H9 (cell line): ENCODE results near the gene FAM184A. TPM values are rescaled to one million over a fixed set of nuclear protein-coding genes. Genes with fewer than 3 reads are reported as not detected.

Experiments used
- DNase-seq: peaks from one replicate; pipeline ENCODE4 v3.0.0-alpha.2; 2017
- H2AFZ ChIP-seq: one replicate; pipeline ENCODE4 v1.6.1; 2013; ENCODE audit warnings: mild to moderate bottlenecking, low read length, control low read depth, moderate library complexity
- H2AK5ac ChIP-seq: 2 replicates; pipeline ENCODE4 v1.6.1; 2013; ENCODE audit warnings: low read length, control low read depth, mixed read lengths; ENCODE audit not compliant: insufficient read length
- H2BK120ac ChIP-seq: one replicate; pipeline ENCODE4 v1.6.1; 2013; ENCODE audit warnings: low read depth, mild to moderate bottlenecking, low read length, control low read depth, inconsistent platforms; ENCODE audit not compliant: poor library complexity, severe bottlenecking
- H2BK12ac ChIP-seq: 2 replicates; pipeline ENCODE4 v1.6.1; 2013; ENCODE audit warnings: low read length, control low read depth, mixed read lengths, low read depth; ENCODE audit not compliant: insufficient read length
- H2BK15ac ChIP-seq: 2 replicates; pipeline ENCODE4 v1.6.1; 2013; ENCODE audit warnings: low read depth, low read length, control low read depth
- H2BK20ac ChIP-seq: one replicate; pipeline ENCODE4 v1.6.1; 2013; ENCODE audit warnings: low read depth, mild to moderate bottlenecking, low read length, control low read depth, inconsistent platforms; ENCODE audit not compliant: poor library complexity, severe bottlenecking
- H2BK5ac ChIP-seq: 2 replicates; pipeline ENCODE4 v1.6.1; 2013; ENCODE audit warnings: low read length, control low read depth, mixed read lengths; ENCODE audit not compliant: insufficient read length
- H3K14ac ChIP-seq: 2 replicates; pipeline ENCODE4 v1.6.1; 2013; ENCODE audit warnings: low read length, control low read depth; ENCODE audit not compliant: insufficient read depth
- H3K18ac ChIP-seq: 2 replicates; pipeline ENCODE4 v1.6.1; 2013; ENCODE audit warnings: low read depth, mild to moderate bottlenecking, mixed read lengths, low read length, control low read depth; ENCODE audit not compliant: insufficient read length
- H3K23ac ChIP-seq: 2 replicates; pipeline ENCODE4 v1.6.1; 2013; ENCODE audit warnings: low read length, control low read depth, mixed read lengths, low read depth; ENCODE audit not compliant: insufficient read length
- H3K23me2 ChIP-seq: 2 replicates; pipeline ENCODE4 v1.6.1; 2013; ENCODE audit warnings: low read depth, mild to moderate bottlenecking, mixed read lengths, low read length, control low read depth; ENCODE audit not compliant: insufficient read length, poor library complexity, severe bottlenecking
- H3K27ac ChIP-seq: 2 replicates; pipeline ENCODE4 v1.5.1; 2013; ENCODE audit warnings: low read length, control low read depth, mixed read lengths, low read depth; ENCODE audit not compliant: insufficient read length
- H3K27me3 ChIP-seq: 2 replicates; pipeline ENCODE4 v1.6.1; 2013; ENCODE audit warnings: low read length, control low read depth, inconsistent platforms; ENCODE audit not compliant: insufficient read depth
- H3K4ac ChIP-seq: 2 replicates; pipeline ENCODE4 v1.6.1; 2013; ENCODE audit warnings: low read depth, mild to moderate bottlenecking, control low read depth, inconsistent platforms, low read length, moderate library complexity
- H3K4me1 ChIP-seq: 2 replicates; pipeline ENCODE4 v1.6.1; 2013; ENCODE audit warnings: low read length, control low read depth, inconsistent platforms; ENCODE audit not compliant: insufficient read depth
- H3K4me2 ChIP-seq: 2 replicates; pipeline ENCODE4 v1.6.1; 2013; ENCODE audit warnings: low read length, control low read depth, mixed read lengths; ENCODE audit not compliant: insufficient read length, insufficient read depth
- H3K56ac ChIP-seq: 2 replicates; pipeline ENCODE4 v1.6.1; 2013; ENCODE audit warnings: low read depth, mild to moderate bottlenecking, mixed read lengths, low read length, control low read depth; ENCODE audit not compliant: insufficient read length
- H3K79me1 ChIP-seq: 2 replicates; pipeline ENCODE4 v1.6.1; 2013; ENCODE audit warnings: low read depth, mild to moderate bottlenecking, moderate library complexity, low read length, control low read depth, inconsistent platforms; ENCODE audit not compliant: insufficient read depth, poor library complexity, severe bottlenecking
- H3K79me2 ChIP-seq: 2 replicates; pipeline ENCODE4 v1.6.1; 2013; ENCODE audit warnings: low read length, control low read depth, inconsistent platforms; ENCODE audit not compliant: insufficient read depth
- H3K9ac ChIP-seq: 2 replicates; pipeline ENCODE4 v1.6.1; 2013; ENCODE audit warnings: low read length, control low read depth, mixed read lengths; ENCODE audit not compliant: insufficient read length; ENCODE audit errors: extremely low read depth
- H3K9me3 ChIP-seq: one replicate; pipeline ENCODE4 v1.6.1; 2013; ENCODE audit warnings: low read depth, low read length, inconsistent platforms; ENCODE audit not compliant: control insufficient read depth
- H3T11ph ChIP-seq: one replicate; pipeline ENCODE4 v1.6.1; 2013; ENCODE audit warnings: mild to moderate bottlenecking, low read length, control low read depth, inconsistent platforms
- H4K20me1 ChIP-seq: one replicate; pipeline ENCODE4 v1.6.1; 2013; ENCODE audit not compliant: control insufficient read depth, insufficient read length, insufficient read depth
- H4K5ac ChIP-seq: 2 replicates; pipeline ENCODE4 v1.6.1; 2013; ENCODE audit warnings: low read depth, mild to moderate bottlenecking, mixed read lengths, low read length, control low read depth; ENCODE audit not compliant: insufficient read length
- H4K8ac ChIP-seq: replicated peaks from 2 replicates; pipeline ENCODE4 v1.6.1; 2013; ENCODE audit warnings: low read length, control low read depth, mixed read lengths, low read depth; ENCODE audit not compliant: insufficient read length
- H4K91ac ChIP-seq: 2 replicates; pipeline ENCODE4 v1.6.1; 2013; ENCODE audit warnings: low read depth, mild to moderate bottlenecking, moderate library complexity, mixed read lengths, low read length, control low read depth; ENCODE audit not compliant: insufficient read length
- H3K27ac Mint-ChIP-seq, 3 experiments: 2 replicates in 2 of 3; 3 replicates in 1 of 3; pipeline ENCODE4 v1.8.0; 2020 to 2021; ENCODE audit warnings: mixed read lengths in 3 of 3, mild to moderate bottlenecking in 1 of 3, moderate library complexity in 1 of 3
- H3K27me3 Mint-ChIP-seq: 2 replicates; pipeline ENCODE4 v1.8.0; 2021; ENCODE audit warnings: low read depth, mild to moderate bottlenecking, moderate library complexity, mixed read lengths
- H3K36me3 Mint-ChIP-seq, 3 experiments: 2 replicates in 2 of 3; 3 replicates in 1 of 3; pipeline ENCODE4 v1.8.0; 2020 to 2021; ENCODE audit warnings: low read depth in 3 of 3, mixed read lengths in 3 of 3; ENCODE audit not compliant: insufficient read depth in 1 of 3
- H3K4me1 Mint-ChIP-seq, 2 experiments: 2 replicates each; pipeline ENCODE4 v1.8.0; 2020; ENCODE audit warnings: mixed read lengths in 2 of 2
- H3K4me3 Mint-ChIP-seq, 2 experiments: 2 replicates in 1 of 2; 3 replicates in 1 of 2; pipeline ENCODE4 v1.8.0; 2020 to 2021; ENCODE audit warnings: mild to moderate bottlenecking in 2 of 2, mixed read lengths in 2 of 2, moderate library complexity in 1 of 2
- H3K9me3 Mint-ChIP-seq, 2 experiments: 2 replicates in 1 of 2; 3 replicates in 1 of 2; pipeline ENCODE4 v1.8.0; 2020; ENCODE audit warnings: mild to moderate bottlenecking in 2 of 2, mixed read lengths in 2 of 2, moderate library complexity in 1 of 2
- CTCF ChIP-seq: fragments of 200-600 bp; sonication (generic); conservative IDR thresholded peaks from 3 replicates; pipeline ENCODE4 v1.8.0; 2021; ENCODE audit warnings: antibody characterized with exemption, mild to moderate bottlenecking
- WGBS: extraction: QIAGEN DNeasy Blood & Tissue Kit; methylation state at CpG from one replicate; pipeline ENCODE4 v1.1.7; 2013; ENCODE audit warnings: missing lambda C conversion rate, low lambda C conversion rate, mixed read lengths; ENCODE audit not compliant: insufficient read length; ENCODE audit errors: extremely low coverage; 5-methylcytosine and 5-hydroxymethylcytosine counted together
- total RNA-seq: library from RNA; stranded (reverse); gene quantifications from 2 replicates; pipeline ENCODE4 v1.2.1, GENCODE V29; 2021

FAM184A gene
- total RNA-seq, 1 experiment from 2014 or later = 11.4 TPM

- H3K23me2 ChIP-seq = no peaks in the 10 kb centered on the region
- H2AK5ac ChIP-seq = no peak overlapping the region
- Mint-ChIP-seq H3K4me3 (no peak overlapping the region), H3K4me1 (peaks cover 43 to 46% of the 10 kb centered on the region in 2 experiments), H3K9me3 (no peaks in the 10 kb centered on the region), H3K36me3 (peaks cover 0 to 6% (median 5%) of the 10 kb centered on the region in 3 experiments; a peak in 3 of 7 replicates), H3K27me3 (no peaks in the 10 kb centered on the region), H3K27ac (no peak overlapping the region)
- no peak overlapping the region for H2BK5ac ChIP-seq
- H3K27me3 ChIP-seq = no peaks in the 10 kb centered on the region
- H3K14ac ChIP-seq = no peak overlapping the region
- H3K4me1 ChIP-seq = peaks cover 10% of the 10 kb centered on the region
- H3K79me2 ChIP-seq = no peaks in the 10 kb centered on the region
- no peak overlapping the region for H3K23ac ChIP-seq
- no peak overlapping the region for H2BK20ac ChIP-seq
- no peak overlapping the region for H2BK120ac ChIP-seq
- H2BK15ac ChIP-seq = no peak overlapping the region
- H3K79me1 ChIP-seq = no peaks in the 10 kb centered on the region
- H4K20me1 ChIP-seq = no peaks in the 10 kb centered on the region
- no peak overlapping the region for H3K27ac ChIP-seq
- H3K4ac ChIP-seq = no peak overlapping the region
- H4K5ac ChIP-seq = no peak overlapping the region
- TF ChIP-seq CTCF = no peak
- no peak overlapping the region for H3T11ph ChIP-seq
- H3K9ac ChIP-seq = no peak overlapping the region
- H3K56ac ChIP-seq = no peak overlapping the region
- H2BK12ac ChIP-seq = no peak overlapping the region
- no peak overlapping the region for H3K18ac ChIP-seq
- no peak overlapping the region for H4K91ac ChIP-seq
- no CpG with 5 or more reads among the region's 4 CpGs for WGBS
- no peaks in the 10 kb centered on the region for H3K9me3 ChIP-seq
- no peak for DNase-seq
- no peak overlapping the region for H2AFZ ChIP-seq
- H3K4me2 ChIP-seq = no peak overlapping the region
- H4K8ac ChIP-seq = no peak overlapping the region
These were observed 55.7 kb downstream of the FAM184A start for GRCh38 chr6:119022796-119023195.
